ENCODE measurements around the gene CCDC92B. TPM values are rescaled to one million over a fixed set of nuclear protein-coding genes. Genes with fewer than 3 reads are reported as not detected.
"Not testable (repeated sequence)": the region's sequence is repeated elsewhere in the genome, so short reads cannot be mapped to it uniquely, and the experiment has no call there.

The CCDC92B gene
- total RNA-seq, 2 donors from 2014 or later: 0.14 TPM; not detected in 1

DNA sequence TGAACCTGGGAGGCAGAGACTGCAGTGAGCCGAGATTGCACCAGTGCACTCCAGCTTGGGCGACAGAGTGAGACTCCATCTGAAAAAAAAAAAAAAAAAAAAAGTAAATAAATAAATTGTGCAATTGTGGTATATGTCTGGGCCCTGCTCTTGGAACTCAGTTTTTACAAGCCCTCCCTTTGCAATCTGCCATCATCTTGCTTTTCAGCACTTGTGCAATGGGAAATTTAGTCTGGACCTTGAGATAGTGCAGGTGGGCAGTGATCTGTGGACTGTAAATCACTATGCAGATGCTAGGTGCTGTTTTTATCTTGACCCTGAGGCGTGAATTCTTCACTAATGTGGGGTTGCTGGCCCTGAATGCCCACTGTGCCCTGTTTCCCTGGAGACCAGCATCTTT is 40.2 kb upstream of the CCDC92B start:
- H3K27ac ChIP-seq: no peak overlapping the region
- TF ChIP-seq, protein P1, sequence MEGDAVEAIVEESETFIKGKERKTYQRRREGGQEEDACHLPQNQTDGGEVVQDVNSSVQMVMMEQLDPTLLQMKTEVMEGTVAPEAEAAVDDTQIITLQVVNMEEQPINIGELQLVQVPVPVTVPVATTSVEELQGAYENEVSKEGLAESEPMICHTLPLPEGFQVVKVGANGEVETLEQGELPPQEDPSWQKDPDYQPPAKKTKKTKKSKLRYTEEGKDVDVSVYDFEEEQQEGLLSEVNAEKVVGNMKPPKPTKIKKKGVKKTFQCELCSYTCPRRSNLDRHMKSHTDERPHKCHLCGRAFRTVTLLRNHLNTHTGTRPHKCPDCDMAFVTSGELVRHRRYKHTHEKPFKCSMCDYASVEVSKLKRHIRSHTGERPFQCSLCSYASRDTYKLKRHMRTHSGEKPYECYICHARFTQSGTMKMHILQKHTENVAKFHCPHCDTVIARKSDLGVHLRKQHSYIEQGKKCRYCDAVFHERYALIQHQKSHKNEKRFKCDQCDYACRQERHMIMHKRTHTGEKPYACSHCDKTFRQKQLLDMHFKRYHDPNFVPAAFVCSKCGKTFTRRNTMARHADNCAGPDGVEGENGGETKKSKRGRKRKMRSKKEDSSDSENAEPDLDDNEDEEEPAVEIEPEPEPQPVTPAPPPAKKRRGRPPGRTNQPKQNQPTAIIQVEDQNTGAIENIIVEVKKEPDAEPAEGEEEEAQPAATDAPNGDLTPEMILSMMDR (IDR thresholded peaks at IDR 0.05): no peak
- no peak for ATAC-seq (ENCODE audit: insufficient number of reproducible peaks, low FRiP score, low read depth)

DNA sequence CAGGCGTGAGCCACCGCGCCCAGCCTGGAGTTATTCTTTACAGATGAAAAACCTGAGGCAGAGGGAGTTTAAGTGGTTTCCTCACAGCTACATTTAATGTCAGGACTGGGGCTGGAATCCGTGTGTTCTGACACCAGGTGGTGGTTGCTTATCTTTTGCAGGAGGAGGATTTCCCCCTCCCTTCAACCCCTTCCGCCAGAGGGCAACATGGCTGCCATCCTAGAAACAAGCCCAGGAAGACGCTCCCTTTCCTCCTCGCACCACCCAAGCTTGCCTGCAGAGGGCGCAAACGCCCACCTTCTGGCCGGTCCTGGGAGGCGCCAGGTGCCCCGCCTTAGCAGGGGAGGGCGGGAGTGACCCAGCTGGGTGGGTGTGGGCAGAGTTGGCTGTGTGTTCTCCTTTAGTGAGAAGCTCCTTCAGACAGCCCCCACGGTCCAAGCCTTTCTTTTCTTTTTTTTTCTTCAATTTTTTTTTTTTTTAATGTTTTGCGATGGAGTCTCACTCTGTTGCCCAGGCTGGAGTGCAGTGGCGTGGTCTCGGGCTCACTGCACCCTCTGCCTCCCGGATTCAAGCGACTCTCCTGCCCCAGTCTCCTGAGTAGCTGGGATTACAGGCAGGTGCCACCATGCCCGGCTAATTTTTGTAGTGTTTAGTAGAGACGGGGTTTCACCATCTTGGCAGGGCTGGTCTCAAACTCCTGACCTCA is 36.9 kb upstream of the CCDC92B start:
- DNase-seq (ENCODE audit: low spot score): no peak
- TF ChIP-seq, protein P1 (IDR thresholded peaks at IDR 0.05): peak; percentile 13

More for the DNA sequence above, 40.2 kb upstream of the CCDC92B start:
- H3K27me3 ChIP-seq (replicated peaks; ENCODE audit: insufficient read depth): no peaks in the 10 kb centered on the region
- H3K36me3 ChIP-seq: no peaks in the 10 kb centered on the region
- DNase-seq (ENCODE audit: low spot score): no peak
- H3K4me3 ChIP-seq: no peak overlapping the region
- no peaks in the 10 kb centered on the region for H3K4me1 ChIP-seq (ENCODE audit: control insufficient read depth in 1 of 2, low read depth in 2 of 2)
- H3K9me3 ChIP-seq: no peaks in the 10 kb centered on the region

DNA sequence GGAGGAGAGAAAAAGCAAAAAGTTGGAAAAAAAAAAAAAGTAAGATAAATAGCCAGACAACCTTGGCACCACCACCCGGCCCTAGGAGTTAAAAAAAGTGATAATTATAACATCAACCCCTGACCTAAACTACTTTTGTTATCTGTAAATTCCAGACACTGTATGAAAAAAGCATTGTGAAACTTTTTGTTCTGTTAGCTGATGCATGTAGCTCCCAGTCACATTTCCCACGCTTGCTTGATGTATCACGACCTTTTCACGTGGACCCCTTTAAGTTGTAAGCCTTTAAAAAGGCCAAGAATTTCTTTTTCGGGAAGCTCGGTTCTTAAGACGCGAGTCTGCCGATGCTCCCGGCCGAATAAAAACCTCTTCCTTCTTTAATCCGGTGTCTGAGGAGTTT is 35.9 kb upstream of the CCDC92B start:
- not testable (repeated sequence) for H3K4me3 ChIP-seq; ATAC-seq (ENCODE audit: insufficient number of reproducible peaks, low FRiP score, low read depth); H3K27ac ChIP-seq; H3K36me3 ChIP-seq; H3K27me3 ChIP-seq (replicated peaks; ENCODE audit: insufficient read depth); H3K9me3 ChIP-seq; DNase-seq (ENCODE audit: low spot score); H3K4me1 ChIP-seq (ENCODE audit: control insufficient read depth in 1 of 2, low read depth in 2 of 2)

More for the DNA sequence above, 36.9 kb upstream of the CCDC92B start:
- Histone ChIP-seq H3K4me1 (ENCODE audit: control insufficient read depth in 1 of 2, low read depth in 2 of 2) (no peaks in the 10 kb centered on the region), H3K27ac (no peak overlapping the region), H3K4me3 (no peak overlapping the region), H3K36me3 (no peaks in the 10 kb centered on the region), H3K27me3 (replicated peaks; ENCODE audit: insufficient read depth) (no peaks in the 10 kb centered on the region), H3K9me3 (no peaks in the 10 kb centered on the region)
- ATAC-seq (ENCODE audit: insufficient number of reproducible peaks, low FRiP score, low read depth): no peak

DNA sequence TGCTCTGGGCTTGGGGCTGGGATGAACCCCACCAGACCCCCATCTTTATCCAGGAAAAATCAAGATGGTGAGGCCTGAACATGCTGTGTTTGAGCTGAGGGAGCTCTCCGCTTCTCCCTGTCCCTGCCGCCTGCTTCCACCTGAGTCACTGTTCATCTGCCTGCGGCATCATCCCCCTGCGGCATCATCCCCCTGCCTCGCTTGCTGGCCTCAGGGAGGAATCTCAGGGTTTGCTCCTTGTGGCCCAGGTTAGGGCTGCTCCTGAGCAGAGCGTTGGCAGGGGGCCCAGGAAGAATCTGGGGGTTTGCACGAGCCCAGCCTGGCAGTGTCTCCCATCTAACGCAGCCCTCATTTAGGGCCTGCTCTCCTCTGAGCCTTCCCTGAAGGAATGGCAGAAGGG is 35.4 kb upstream of the CCDC92B start:
- Histone ChIP-seq H3K36me3 (no peaks in the 10 kb centered on the region), H3K27ac (no peak overlapping the region), H3K27me3 (replicated peaks; ENCODE audit: insufficient read depth) (no peaks in the 10 kb centered on the region), H3K9me3 (no peaks in the 10 kb centered on the region), H3K4me1 (ENCODE audit: control insufficient read depth in 1 of 2, low read depth in 2 of 2) (no peaks in the 10 kb centered on the region), H3K4me3 (no peak overlapping the region)
- DNase-seq (ENCODE audit: low spot score) (no peak), ATAC-seq (ENCODE audit: insufficient number of reproducible peaks, low FRiP score, low read depth) (no peak)
- TF ChIP-seq, protein P1 (IDR thresholded peaks at IDR 0.05): no peak

DNA sequence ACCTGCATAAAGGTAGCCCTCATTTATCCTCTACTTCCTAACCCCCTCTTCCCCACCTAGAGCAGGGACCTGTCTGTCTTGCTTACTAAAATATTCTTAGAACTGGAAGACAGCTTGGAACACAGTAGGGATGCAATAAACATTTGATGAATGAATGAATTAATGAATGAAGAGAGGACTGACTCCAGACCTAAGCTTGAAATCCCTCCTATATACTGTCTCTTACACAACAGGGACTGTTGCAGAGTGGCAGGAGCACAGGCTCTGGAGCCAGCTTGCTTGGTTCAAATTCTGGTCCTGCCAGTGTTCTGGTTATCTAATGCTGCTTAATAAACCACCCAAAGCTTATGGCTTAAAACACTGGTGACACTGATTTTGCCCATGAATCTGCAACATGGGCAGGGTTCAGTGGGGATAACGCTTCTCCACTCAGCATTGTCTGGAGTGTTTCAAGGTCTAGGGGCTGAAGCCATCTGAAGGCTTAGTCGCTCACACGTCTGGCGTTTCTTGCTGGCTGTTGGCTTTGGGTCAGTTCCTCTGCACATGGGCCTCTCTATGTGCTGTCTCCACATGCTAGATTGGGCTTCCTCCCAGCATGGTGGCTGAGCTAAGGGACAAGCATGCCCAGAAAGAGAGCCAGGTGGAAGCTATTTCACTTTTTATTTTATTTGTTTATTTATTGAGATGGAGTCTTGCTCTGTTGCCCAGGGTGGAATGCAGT is 34.0 kb upstream of the CCDC92B start:
- TF ChIP-seq, protein P1 (IDR thresholded peaks at IDR 0.05): no peak
- Histone ChIP-seq H3K4me3 (no peak overlapping the region), H3K4me1 (ENCODE audit: control insufficient read depth in 1 of 2, low read depth in 2 of 2) (no peaks in the 10 kb centered on the region), H3K36me3 (no peaks in the 10 kb centered on the region), H3K27ac (no peak overlapping the region), H3K27me3 (replicated peaks; ENCODE audit: insufficient read depth) (no peaks in the 10 kb centered on the region), H3K9me3 (no peaks in the 10 kb centered on the region)
- ATAC-seq (ENCODE audit: insufficient number of reproducible peaks, low FRiP score, low read depth): no peak
- DNase-seq (ENCODE audit: low spot score): no peak
